SK-N-SH (cell line): Measurements from ENCODE around the gene ABLIM1. TPM values are rescaled to one million over a fixed set of nuclear protein-coding genes. Genes with fewer than 3 reads are reported as not detected.

Experiments
- CTCF ChIA-PET: fragments of 300-600, 350-600 bp; formaldehyde crosslinking; extraction: SDS; loops from one replicate; lab custom pipeline; 2021; lab: Yijun Ruan, JAX
- POLR2A ChIA-PET: fragments of 350-600 bp; sonication (Branson Sonifier 250); formaldehyde crosslinking; extraction: SDS; loops from one replicate; lab custom pipeline; 2020; ENCODE audit warnings: antibody characterized with exemption, inconsistent platforms; lab: Yijun Ruan, JAX
- DNase-seq: peaks from one replicate; pipeline ENCODE4 v3.0.0; 2012
- H2AFZ ChIP-seq: fragments of 200-600 bp; sonication (generic); 2 replicates; pipeline ENCODE4 v1.8.1; 2016; ENCODE audit warnings: antibody characterized with exemption, mild to moderate bottlenecking, low read depth
- H3F3A ChIP-seq: fragments of 200-600 bp; sonication (generic); replicated peaks from 2 replicates; pipeline ENCODE3; 2016; ENCODE audit warnings: antibody characterized with exemption, mild to moderate bottlenecking; ENCODE audit not compliant: insufficient read depth
- H3K27ac ChIP-seq, 2 experiments: fragments of 200-500 bp in 1 of 2; fragments of 200-600 bp in 1 of 2; sonication (Bioruptor generic) in 1 of 2; sonication (generic), shearing (Covaris generic) in 1 of 2; 2 replicates each; pipeline versions ENCODE4 v1.5.1 to v1.6.1; 2014 to 2016; ENCODE audit warnings: low read depth in 2 of 2, inconsistent platforms in 1 of 2, low read length in 1 of 2, mild to moderate bottlenecking in 1 of 2, mixed read lengths in 1 of 2
- H3K27me3 ChIP-seq: fragments of 200-600 bp; sonication (generic), shearing (Covaris generic); 2 replicates; pipeline ENCODE4 v1.6.1; 2016; ENCODE audit warnings: mixed run types; ENCODE audit not compliant: insufficient read depth
- H3K36me3 ChIP-seq, 2 experiments: fragments of 200-500 bp in 1 of 2; fragments of 200-600 bp in 1 of 2; sonication (Bioruptor generic) in 1 of 2; sonication (generic) in 1 of 2; replicated peaks in 1 of 2; 2 replicates each; pipeline versions ENCODE3 to v1.5.1; 2014 to 2016; ENCODE audit warnings: low read length in 1 of 2, mild to moderate bottlenecking in 1 of 2; ENCODE audit not compliant: insufficient read depth in 2 of 2, control insufficient read depth in 1 of 2
- H3K4me1 ChIP-seq, 2 experiments: fragments of 200-500 bp in 1 of 2; fragments of 200-600 bp in 1 of 2; sonication (Bioruptor generic) in 1 of 2; sonication (generic), shearing (Covaris generic) in 1 of 2; 2 replicates each; pipeline versions ENCODE4 v1.5.1 to v1.6.1; 2014 to 2016; ENCODE audit warnings: low read depth in 1 of 2, low read length in 1 of 2, mixed run types in 1 of 2; ENCODE audit not compliant: insufficient read depth in 2 of 2, control insufficient read depth in 1 of 2
- H3K4me2 ChIP-seq: fragments of 200-600 bp; sonication (generic), shearing (Covaris generic); 2 replicates; pipeline ENCODE4 v1.6.1; 2017; ENCODE audit warnings: mixed run types
- H3K4me3 ChIP-seq, 2 experiments: fragments of 200-500 bp in 1 of 2; fragments of 200-600 bp in 1 of 2; sonication (Bioruptor generic) in 1 of 2; sonication (generic), shearing (Covaris generic) in 1 of 2; 2 replicates each; pipeline versions ENCODE4 v1.5.1 to v1.8.1; 2014 to 2016; ENCODE audit warnings: low read depth in 2 of 2, inconsistent platforms in 1 of 2, low read length in 1 of 2, mild to moderate bottlenecking in 1 of 2, mixed read lengths in 1 of 2, moderate library complexity in 1 of 2
- H3K79me2 ChIP-seq: fragments of 200-600 bp; sonication (generic); 2 replicates; pipeline ENCODE4 v1.8.1; 2017; ENCODE audit warnings: mild to moderate bottlenecking; ENCODE audit not compliant: insufficient read depth
- H3K9ac ChIP-seq: fragments of 200-600 bp; sonication (generic); 2 replicates; pipeline ENCODE4 v1.6.1; 2017; ENCODE audit warnings: mixed run types
- H3K9me2 ChIP-seq: fragments of 200-600 bp; sonication (generic); 2 replicates; pipeline ENCODE4 v1.6.1; 2017; ENCODE audit warnings: mixed run types
- H3K9me3 ChIP-seq: fragments of 200-600 bp; sonication (generic); 2 replicates; pipeline ENCODE4 v1.6.1; 2017; ENCODE audit warnings: mixed run types, mild to moderate bottlenecking, moderate library complexity
- H4K20me1 ChIP-seq: fragments of 200-600 bp; sonication (generic); 2 replicates; pipeline ENCODE4 v1.6.1; 2017; ENCODE audit warnings: mild to moderate bottlenecking, mixed run types; ENCODE audit not compliant: insufficient read depth
- ELF1 ChIP-seq: IDR thresholded peaks from 2 replicates; pipeline ENCODE4 v1.4.0; 2012
- EP300 ChIP-seq, 2 experiments: IDR thresholded peaks; 2 replicates each; pipeline versions ENCODE4 v1.4.0 to v1.6.1; 2012; ENCODE audit warnings: borderline replicate concordance in 1 of 2, low read depth in 1 of 2, low read length in 1 of 2
- EZH2phosphoT487 ChIP-seq: fragments of 200-600 bp; sonication (generic); IDR thresholded peaks from 2 replicates; pipeline ENCODE4 v1.6.1; 2017; ENCODE audit warnings: low read depth, mixed run types, mild to moderate bottlenecking, antibody characterized with exemption, moderate library complexity, borderline replicate concordance
- FOSL2 ChIP-seq: IDR thresholded peaks from 2 replicates; pipeline ENCODE4 v1.4.0; 2012; ENCODE audit warnings: low read depth, mild to moderate bottlenecking, moderate library complexity, borderline replicate concordance
- GABPA ChIP-seq: IDR thresholded peaks from 2 replicates; pipeline ENCODE4 v1.4.0; 2012; ENCODE audit warnings: low read depth, mild to moderate bottlenecking
- JUND ChIP-seq: IDR thresholded peaks from 2 replicates; pipeline ENCODE4 v1.4.0; 2012
- MAX ChIP-seq: IDR thresholded peaks from 2 replicates; pipeline ENCODE4 v1.4.0; 2012; ENCODE audit warnings: low read depth
- MXI1 ChIP-seq: IDR thresholded peaks from 2 replicates; pipeline ENCODE4 v1.6.1; 2012; ENCODE audit warnings: mild to moderate bottlenecking, low read depth, low read length, improper control_type of control experiment
- PBX3 ChIP-seq: IDR thresholded peaks from 2 replicates; pipeline ENCODE4; 2012
- RAD21 ChIP-seq: IDR thresholded peaks from 2 replicates; pipeline ENCODE4 v1.6.1; 2012; ENCODE audit warnings: mild to moderate bottlenecking, low read length
- RXRA ChIP-seq: IDR thresholded peaks from 2 replicates; pipeline ENCODE4 v1.4.0; 2012; ENCODE audit warnings: low read depth, mild to moderate bottlenecking, borderline replicate concordance
- SMC3 ChIP-seq: IDR thresholded peaks from 2 replicates; pipeline ENCODE4 v1.6.1; 2012; ENCODE audit warnings: low read depth, low read length, improper control_type of control experiment
- WGBS: methylation state at CpG from one replicate; pipeline ENCODE4 v1.1.6; 2017; ENCODE audit warnings: low lambda C conversion rate; 5-methylcytosine and 5-hydroxymethylcytosine counted together
- polyA plus RNA-seq, 3 experiments: library from polyadenylated mRNA; depleted of rRNA; stranded (reverse); fragments of >200 nt; gene quantifications; 2 replicates each; pipeline ENCODE4 v1.2.3, GENCODE V29; 2012
- TF ChIP-seq, protein P1 (sequence below): IDR thresholded peaks from 2 replicates; pipeline ENCODE4 v1.4.0; 2012; ENCODE audit warnings: low read depth, borderline replicate concordance
- TF ChIP-seq, protein P2 (sequence below): IDR thresholded peaks from 2 replicates; pipeline ENCODE4 v1.6.1; 2012; ENCODE audit warnings: mild to moderate bottlenecking, low read depth, low read length, moderate library complexity
- TF ChIP-seq, protein P3 (sequence below): IDR thresholded peaks from 2 replicates; pipeline ENCODE4 v1.4.0; 2012; ENCODE audit warnings: low read depth, borderline replicate concordance
- TF ChIP-seq, protein P4 (sequence below): fragments of 150-350 bp; IDR thresholded peaks from 2 replicates; pipeline ENCODE4 v1.6.1; 2017; ENCODE audit warnings: antibody characterized with exemption, low read length, low read depth, borderline replicate concordance

Gene ABLIM1
- polyA plus RNA-seq, 1 of the 3 experiments (the other 2 are of a cell fraction): 16.1 TPM

- Histone ChIP-seq H3K79me2 (no peaks in the 10 kb centered on the region), H3K9me2 (no peaks in the 10 kb centered on the region)
- 56% methylated on average over 1 of the region's 1 CpG for WGBS
- DNase-seq: no peak
- no peak for TF ChIP-seq RAD21
- TF ChIP-seq ELF1: no peak
- TF ChIP-seq RXRA: no peak
- no peak for TF ChIP-seq MXI1
- TF ChIP-seq JUND: no peak
- TF ChIP-seq, protein P1, sequence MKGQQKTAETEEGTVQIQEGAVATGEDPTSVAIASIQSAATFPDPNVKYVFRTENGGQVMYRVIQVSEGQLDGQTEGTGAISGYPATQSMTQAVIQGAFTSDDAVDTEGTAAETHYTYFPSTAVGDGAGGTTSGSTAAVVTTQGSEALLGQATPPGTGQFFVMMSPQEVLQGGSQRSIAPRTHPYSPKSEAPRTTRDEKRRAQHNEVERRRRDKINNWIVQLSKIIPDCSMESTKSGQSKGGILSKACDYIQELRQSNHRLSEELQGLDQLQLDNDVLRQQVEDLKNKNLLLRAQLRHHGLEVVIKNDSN: no peak
- TF ChIP-seq, all 33 proteins: peak for 0
- ChIA-PET CTCF (interaction anchor here (1.2 kb wide), 1 partner anchor 16 kb away, joined by 3 read pairs; no protein-coding TSS in a partner anchor), POLR2A (no interaction called here)
- Histone ChIP-seq H4K20me1 (no peaks in the 10 kb centered on the region), H3F3A (peaks cover 22% of the 10 kb centered on the region), H3K4me3 (no peak overlapping the region), H2AFZ (no peak overlapping the region), H3K27ac (no peak overlapping the region), H3K9ac (no peak overlapping the region), H3K4me2 (no peak overlapping the region), H3K27me3 (no peaks in the 10 kb centered on the region), H3K36me3 (no peaks in the 10 kb centered on the region), H3K4me1 (peaks cover 6 to 13% of the 10 kb centered on the region in 2 experiments; a peak in 3 of 4 replicates), H3K9me3 (no peaks in the 10 kb centered on the region)
Measured at GRCh38 chr10:114626841-114627240, 31.2 kb downstream of the ABLIM1 start.

DNA sequence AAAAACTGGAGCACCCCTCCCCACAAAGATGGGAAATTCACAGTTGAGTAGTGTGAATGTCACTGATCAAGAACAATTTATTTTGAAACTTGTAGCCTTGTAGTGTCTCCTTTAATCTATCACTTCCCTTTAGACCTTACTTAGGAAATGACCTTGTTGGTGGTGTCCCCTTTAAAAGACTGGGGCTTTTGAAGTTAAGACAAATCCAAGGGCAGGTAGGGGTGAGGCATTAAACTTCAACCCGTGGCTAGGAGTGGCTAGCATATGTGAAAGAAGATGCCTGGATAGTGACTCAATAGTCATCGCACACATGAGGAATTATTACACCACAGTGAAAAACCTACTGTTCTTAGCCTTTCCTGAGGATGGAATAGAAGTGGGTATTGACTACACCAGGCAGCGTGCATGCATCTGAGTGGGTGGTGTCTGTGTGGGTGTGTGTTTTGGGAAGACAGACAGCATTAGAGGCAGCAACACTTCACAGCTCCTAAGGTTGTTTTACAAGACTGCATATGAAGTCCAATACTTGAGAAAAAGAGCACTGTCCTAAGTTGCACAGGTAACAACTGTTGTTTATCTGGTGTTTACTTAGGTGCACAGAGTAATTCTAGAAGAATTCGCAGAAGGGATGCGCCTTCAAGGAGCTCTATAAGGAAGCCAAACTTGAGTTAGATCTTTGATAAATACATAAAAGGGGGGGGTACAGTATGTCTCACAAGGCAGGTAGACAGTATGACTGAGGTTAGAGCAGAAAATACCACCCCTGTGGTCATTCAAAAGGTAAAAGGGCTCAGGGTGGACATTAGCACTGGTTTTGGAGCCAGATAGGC is 32.9 kb downstream of the ABLIM1 start:
- H4K20me1 ChIP-seq: no peaks in the 10 kb centered on the region
- no peak overlapping the region for H3K4me3 ChIP-seq
- H3K9me2 ChIP-seq: no peaks in the 10 kb centered on the region
- H2AFZ ChIP-seq: no peak overlapping the region
- no peaks in the 10 kb centered on the region for H3K79me2 ChIP-seq
- DNase-seq: no peak
- H3K4me1 ChIP-seq: peaks cover 0 to 8% of the 10 kb centered on the region in 2 experiments; a peak in 3 of 4 replicates
- no peak overlapping the region for H3K9ac ChIP-seq
- H3F3A ChIP-seq: peaks cover 19% of the 10 kb centered on the region
- no peak overlapping the region for H3K4me2 ChIP-seq
- 79% methylated on average over 5 of the region's 5 CpGs for WGBS
- H3K36me3 ChIP-seq: no peaks in the 10 kb centered on the region
- H3K9me3 ChIP-seq: no peaks in the 10 kb centered on the region
- no peaks in the 10 kb centered on the region for H3K27me3 ChIP-seq
- no peak overlapping the region for H3K27ac ChIP-seq
- ChIA-PET CTCF (interaction anchor here (1.0 kb wide), 1 partner anchor 76 kb away, joined by 3 read pairs; no protein-coding TSS in a partner anchor), POLR2A (no interaction called here)
- TF ChIP-seq, protein P2, sequence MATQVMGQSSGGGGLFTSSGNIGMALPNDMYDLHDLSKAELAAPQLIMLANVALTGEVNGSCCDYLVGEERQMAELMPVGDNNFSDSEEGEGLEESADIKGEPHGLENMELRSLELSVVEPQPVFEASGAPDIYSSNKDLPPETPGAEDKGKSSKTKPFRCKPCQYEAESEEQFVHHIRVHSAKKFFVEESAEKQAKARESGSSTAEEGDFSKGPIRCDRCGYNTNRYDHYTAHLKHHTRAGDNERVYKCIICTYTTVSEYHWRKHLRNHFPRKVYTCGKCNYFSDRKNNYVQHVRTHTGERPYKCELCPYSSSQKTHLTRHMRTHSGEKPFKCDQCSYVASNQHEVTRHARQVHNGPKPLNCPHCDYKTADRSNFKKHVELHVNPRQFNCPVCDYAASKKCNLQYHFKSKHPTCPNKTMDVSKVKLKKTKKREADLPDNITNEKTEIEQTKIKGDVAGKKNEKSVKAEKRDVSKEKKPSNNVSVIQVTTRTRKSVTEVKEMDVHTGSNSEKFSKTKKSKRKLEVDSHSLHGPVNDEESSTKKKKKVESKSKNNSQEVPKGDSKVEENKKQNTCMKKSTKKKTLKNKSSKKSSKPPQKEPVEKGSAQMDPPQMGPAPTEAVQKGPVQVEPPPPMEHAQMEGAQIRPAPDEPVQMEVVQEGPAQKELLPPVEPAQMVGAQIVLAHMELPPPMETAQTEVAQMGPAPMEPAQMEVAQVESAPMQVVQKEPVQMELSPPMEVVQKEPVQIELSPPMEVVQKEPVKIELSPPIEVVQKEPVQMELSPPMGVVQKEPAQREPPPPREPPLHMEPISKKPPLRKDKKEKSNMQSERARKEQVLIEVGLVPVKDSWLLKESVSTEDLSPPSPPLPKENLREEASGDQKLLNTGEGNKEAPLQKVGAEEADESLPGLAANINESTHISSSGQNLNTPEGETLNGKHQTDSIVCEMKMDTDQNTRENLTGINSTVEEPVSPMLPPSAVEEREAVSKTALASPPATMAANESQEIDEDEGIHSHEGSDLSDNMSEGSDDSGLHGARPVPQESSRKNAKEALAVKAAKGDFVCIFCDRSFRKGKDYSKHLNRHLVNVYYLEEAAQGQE: no peak
- TF ChIP-seq MAX: no peak
- no peak for TF ChIP-seq EP300 (IDR thresholded peaks at IDR 0.05; ENCODE audit: borderline replicate concordance in 1 of 2, low read depth in 1 of 2, low read length in 1 of 2)
- TF ChIP-seq, protein P3, sequence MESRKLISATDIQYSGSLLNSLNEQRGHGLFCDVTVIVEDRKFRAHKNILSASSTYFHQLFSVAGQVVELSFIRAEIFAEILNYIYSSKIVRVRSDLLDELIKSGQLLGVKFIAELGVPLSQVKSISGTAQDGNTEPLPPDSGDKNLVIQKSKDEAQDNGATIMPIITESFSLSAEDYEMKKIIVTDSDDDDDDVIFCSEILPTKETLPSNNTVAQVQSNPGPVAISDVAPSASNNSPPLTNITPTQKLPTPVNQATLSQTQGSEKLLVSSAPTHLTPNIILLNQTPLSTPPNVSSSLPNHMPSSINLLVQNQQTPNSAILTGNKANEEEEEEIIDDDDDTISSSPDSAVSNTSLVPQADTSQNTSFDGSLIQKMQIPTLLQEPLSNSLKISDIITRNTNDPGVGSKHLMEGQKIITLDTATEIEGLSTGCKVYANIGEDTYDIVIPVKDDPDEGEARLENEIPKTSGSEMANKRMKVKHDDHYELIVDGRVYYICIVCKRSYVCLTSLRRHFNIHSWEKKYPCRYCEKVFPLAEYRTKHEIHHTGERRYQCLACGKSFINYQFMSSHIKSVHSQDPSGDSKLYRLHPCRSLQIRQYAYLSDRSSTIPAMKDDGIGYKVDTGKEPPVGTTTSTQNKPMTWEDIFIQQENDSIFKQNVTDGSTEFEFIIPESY: no peak
- TF ChIP-seq FOSL2: no peak
- TF ChIP-seq SMC3: no peak
- TF ChIP-seq PBX3: no peak
- no peak for TF ChIP-seq RXRA
- no peak for TF ChIP-seq EZH2phosphoT487
- TF ChIP-seq, protein P4, sequence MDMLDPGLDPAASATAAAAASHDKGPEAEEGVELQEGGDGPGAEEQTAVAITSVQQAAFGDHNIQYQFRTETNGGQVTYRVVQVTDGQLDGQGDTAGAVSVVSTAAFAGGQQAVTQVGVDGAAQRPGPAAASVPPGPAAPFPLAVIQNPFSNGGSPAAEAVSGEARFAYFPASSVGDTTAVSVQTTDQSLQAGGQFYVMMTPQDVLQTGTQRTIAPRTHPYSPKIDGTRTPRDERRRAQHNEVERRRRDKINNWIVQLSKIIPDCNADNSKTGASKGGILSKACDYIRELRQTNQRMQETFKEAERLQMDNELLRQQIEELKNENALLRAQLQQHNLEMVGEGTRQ: no peak
- no peak for TF ChIP-seq GABPA
